H1 (cell line): ENCODE measurements around the gene SPATS2L. TPM values are rescaled to one million over a fixed set of nuclear protein-coding genes. Genes with fewer than 3 reads are reported as not detected.

Source experiments
- CHD1 ChIP-seq: IDR thresholded peaks from 2 replicates; pipeline ENCODE4 v1.6.1; 2012; ENCODE audit warnings: low read depth, low read length, improper control_type of control experiment
- JUN ChIP-seq: IDR thresholded peaks from 2 replicates; pipeline ENCODE4 v1.6.1; 2011; ENCODE audit warnings: low read depth, mild to moderate bottlenecking, improper control_type of control experiment, low read length
- PHF8 ChIP-seq: fragments of 200-600 bp; sonication (generic); conservative IDR thresholded peaks from 2 replicates; pipeline ENCODE4 v1.7.1; 2012; ENCODE audit warnings: low read depth, mild to moderate bottlenecking, inconsistent platforms, low read length, moderate library complexity
- POLR2AphosphoS5 ChIP-seq: IDR thresholded peaks from 2 replicates; pipeline ENCODE4 v1.6.1; 2011; ENCODE audit warnings: low read depth, low read length
- polyA plus RNA-seq, 7 experiments: library from polyadenylated mRNA; depleted of rRNA in 3 of 7; stranded (reverse) in 5 of 7; unstranded in 2 of 7; fragments of >200 nt in 5 of 7; fragments of 200-250 nt in 2 of 7; gene quantifications; 1 replicate in 5 of 7; 2 replicates in 1 of 7; 4 replicates in 1 of 7; pipeline versions ENCODE4 v1.2.1 to v1.2.3, GENCODE V29; 2011 to 2013; ENCODE audit warnings: missing spikeins in 2 of 7, mixed read lengths in 2 of 7
- total RNA-seq: library from RNA; stranded (reverse); fragmentation: NEBNext Ultra II Directional; extraction: Animal tissue kit (Norgen Biotek cat#: 25700); gene quantifications from 2 replicates; pipeline ENCODE4 v1.2.1, GENCODE V29; 2021
- TF ChIP-seq, protein P1 (sequence below): IDR thresholded peaks from 2 replicates; pipeline ENCODE4 v1.6.1; 2011; ENCODE audit warnings: low read length, improper control_type of control experiment

SPATS2L gene
- total and polyA plus RNA-seq, 2 of the 8 experiments (the other 6 are each of a cell fraction or from before 2014, with no cell fraction given): 67.3 to 189 TPM

DNA sequence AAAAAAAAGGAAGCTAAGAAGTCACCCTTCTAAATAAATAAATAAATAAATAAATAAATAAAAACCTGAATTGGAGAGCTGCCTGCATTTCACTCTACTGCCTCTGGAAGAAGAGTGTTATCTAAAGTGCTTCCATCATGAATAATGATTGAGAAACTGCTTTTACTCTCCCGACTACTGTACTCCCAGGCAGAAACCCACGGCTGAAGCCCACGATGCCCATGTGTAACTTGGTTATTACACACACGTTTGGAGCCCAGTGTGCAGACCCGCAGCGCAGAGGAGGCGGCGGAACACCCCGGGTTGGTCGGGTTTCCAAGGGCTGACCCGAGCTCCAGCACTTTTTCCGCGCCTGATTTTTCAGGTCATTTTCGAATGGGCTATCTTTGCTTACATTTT lies 697 bp upstream of the SPATS2L start (continued):
- no peak for TF ChIP-seq JUN
- TF ChIP-seq CHD1: no peak
- TF ChIP-seq PHF8: no peak
- TF ChIP-seq, protein P1, sequence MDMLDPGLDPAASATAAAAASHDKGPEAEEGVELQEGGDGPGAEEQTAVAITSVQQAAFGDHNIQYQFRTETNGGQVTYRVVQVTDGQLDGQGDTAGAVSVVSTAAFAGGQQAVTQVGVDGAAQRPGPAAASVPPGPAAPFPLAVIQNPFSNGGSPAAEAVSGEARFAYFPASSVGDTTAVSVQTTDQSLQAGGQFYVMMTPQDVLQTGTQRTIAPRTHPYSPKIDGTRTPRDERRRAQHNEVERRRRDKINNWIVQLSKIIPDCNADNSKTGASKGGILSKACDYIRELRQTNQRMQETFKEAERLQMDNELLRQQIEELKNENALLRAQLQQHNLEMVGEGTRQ: no peak
- TF ChIP-seq POLR2AphosphoS5: no peak
- TF ChIP-seq, all 59 proteins: peak for 0
